Measurements from ENCODE around the gene LY6G5B.

- TF ChIP-seq CTCF (IDR thresholded peaks at IDR 0.05), result no peak
- no peak for TF ChIP-seq POLR2A (IDR thresholded peaks at IDR 0.05)
- TF ChIP-seq POLR2AphosphoS5 (IDR thresholded peaks at IDR 0.05), result no peak
Measured at GRCh38 chr6:31654574-31655348, 15.0 kb upstream of the LY6G5B start.
